IMR-90 (cell line): ENCODE measurements around the gene SIN3B. TPM values are rescaled to one million over a fixed set of nuclear protein-coding genes. Genes with fewer than 3 reads are reported as not detected.
A peak's percentile ranks its signal among the peaks of the same experiment; 100 is the strongest.

ENCODE experiments used
- ATAC-seq: fragments of 200-7000 bp; cut with Tn5 transposase; 2 replicates; pipeline ENCODE4 v1.9.1; 2020; ENCODE audit warnings: low read depth, mild to moderate bottlenecking, moderate library complexity
- BruUV-seq: library from RNA; stranded (reverse); fragments of 400-500 nt; replicated peaks from 2 replicates; lab custom pipeline; 2021; lab: Mats Ljungman, UMichigan
- CTCF ChIA-PET: fragments of 300-600 bp; formaldehyde crosslinking; extraction: SDS; loops from one replicate; lab custom pipeline; 2021; ENCODE audit warnings: antibody characterized with exemption; lab: Yijun Ruan, JAX
- POLR2A ChIA-PET: fragments of 300-600 bp; sonication (Branson Sonifier 250); formaldehyde crosslinking; loops from one replicate; lab custom pipeline; 2022; ENCODE audit warnings: antibody characterized with exemption; ENCODE audit not compliant: unreplicated experiment; lab: Charles Lee
- DNase-seq: peaks from one replicate; pipeline ENCODE4 v3.0.0; 2013
- H2AFZ ChIP-seq: replicated peaks from 2 replicates; pipeline ENCODE3; 2013; ENCODE audit warnings: low read length, mild to moderate bottlenecking; ENCODE audit not compliant: poor library complexity
- H2AK5ac ChIP-seq: 2 replicates; pipeline ENCODE4 v1.6.1; 2013; ENCODE audit warnings: low read depth, low read length, inconsistent platforms
- H2AK9ac ChIP-seq: replicated peaks from 2 replicates; pipeline ENCODE3; 2013; ENCODE audit warnings: mild to moderate bottlenecking, low read depth, low read length, moderate library complexity; ENCODE audit not compliant: poor library complexity
- H2BK120ac ChIP-seq: 2 replicates; pipeline ENCODE4 v1.6.1; 2013; ENCODE audit warnings: low read depth, low read length, inconsistent platforms
- H2BK15ac ChIP-seq: 3 replicates; pipeline ENCODE4 v1.6.1; 2013; ENCODE audit warnings: low read depth, low read length, inconsistent platforms
- H2BK20ac ChIP-seq: 2 replicates; pipeline ENCODE4 v1.6.1; 2013; ENCODE audit warnings: low read depth, mild to moderate bottlenecking, inconsistent platforms, low read length, moderate library complexity
- H2BK5ac ChIP-seq: 2 replicates; pipeline ENCODE4 v1.6.1; 2013; ENCODE audit warnings: mild to moderate bottlenecking, low read depth, low read length, inconsistent platforms; ENCODE audit not compliant: poor library complexity, severe bottlenecking
- H3K14ac ChIP-seq: replicated peaks from 2 replicates; pipeline ENCODE4 v1.6.1; 2013; ENCODE audit warnings: low read depth, low read length, inconsistent platforms
- H3K18ac ChIP-seq: 2 replicates; pipeline ENCODE4 v1.6.1; 2013; ENCODE audit warnings: low read depth, low read length, control low read depth
- H3K23ac ChIP-seq: 2 replicates; pipeline ENCODE4 v1.6.1; 2013; ENCODE audit warnings: low read depth, low read length, inconsistent platforms
- H3K27ac ChIP-seq: 2 replicates; pipeline ENCODE4 v1.5.1; 2013; ENCODE audit warnings: mild to moderate bottlenecking, control low read depth, low read length; ENCODE audit not compliant: insufficient read depth
- H3K27me3 ChIP-seq: 2 replicates; pipeline ENCODE4 v1.6.1; 2013; ENCODE audit warnings: low read length; ENCODE audit not compliant: control insufficient read depth, insufficient read depth
- H3K36me3 ChIP-seq: 2 replicates; pipeline ENCODE4 v1.6.1; 2013; ENCODE audit warnings: low read length, mixed read lengths; ENCODE audit not compliant: control insufficient read depth, insufficient read depth
- H3K4ac ChIP-seq: 2 replicates; pipeline ENCODE4 v1.6.1; 2013; ENCODE audit warnings: low read depth, low read length, inconsistent platforms
- H3K4me1 ChIP-seq: 2 replicates; pipeline ENCODE4 v1.6.1; 2013; ENCODE audit warnings: low read length, mixed read lengths; ENCODE audit not compliant: control insufficient read depth, insufficient read depth
- H3K4me2 ChIP-seq: 2 replicates; pipeline ENCODE4 v1.6.1; 2013; ENCODE audit warnings: low read depth, mild to moderate bottlenecking, control low read depth, low read length, moderate library complexity
- H3K4me3 ChIP-seq: 2 replicates; pipeline ENCODE4 v1.5.1; 2013; ENCODE audit warnings: low read depth, mild to moderate bottlenecking, control low read depth, low read length, moderate library complexity; ENCODE audit not compliant: insufficient read depth
- H3K56ac ChIP-seq: 2 replicates; pipeline ENCODE4 v1.6.1; 2013; ENCODE audit warnings: low read length, inconsistent platforms; ENCODE audit not compliant: insufficient read depth; ENCODE audit errors: extremely low read depth
- H3K79me1 ChIP-seq, 2 experiments: 2 replicates each; pipeline ENCODE4 v1.6.1; 2013; ENCODE audit warnings: low read length in 2 of 2, inconsistent platforms in 1 of 2, low read depth in 1 of 2
- H3K9ac ChIP-seq: 2 replicates; pipeline ENCODE4 v1.6.1; 2013; ENCODE audit warnings: low read depth, low read length, control low read depth
- H3K9me1 ChIP-seq: 2 replicates; pipeline ENCODE4 v1.6.1; 2013; ENCODE audit warnings: low read length, inconsistent platforms; ENCODE audit not compliant: insufficient read depth
- H3K9me3 ChIP-seq: 2 replicates; pipeline ENCODE4 v1.6.1; 2013; ENCODE audit warnings: low read length; ENCODE audit not compliant: control insufficient read depth, insufficient read depth
- H4K20me1 ChIP-seq: 2 replicates; pipeline ENCODE4 v1.6.1; 2013; ENCODE audit warnings: low read length, inconsistent platforms; ENCODE audit not compliant: insufficient read depth
- H4K5ac ChIP-seq: 2 replicates; pipeline ENCODE4 v1.6.1; 2013; ENCODE audit warnings: mild to moderate bottlenecking, low read depth, low read length, control low read depth
- H4K8ac ChIP-seq, 2 experiments: 2 replicates each; pipeline ENCODE4 v1.6.1; 2013; ENCODE audit warnings: low read depth in 2 of 2, low read length in 2 of 2, control low read depth in 1 of 2, inconsistent platforms in 1 of 2
- H4K91ac ChIP-seq: 2 replicates; pipeline ENCODE4 v1.6.1; 2013; ENCODE audit warnings: low read depth, low read length, inconsistent platforms; ENCODE audit not compliant: insufficient read depth
- BHLHE40 ChIP-seq: fragments of 150-350 bp; IDR thresholded peaks from 2 replicates; pipeline ENCODE4 v1.6.1; 2016; ENCODE audit warnings: mild to moderate bottlenecking, low read depth, low read length
- CEBPB ChIP-seq: IDR thresholded peaks from 2 replicates; pipeline ENCODE4 v1.6.1; 2012; ENCODE audit warnings: low read depth, low read length, improper control_type of control experiment
- MAFK ChIP-seq: IDR thresholded peaks from 2 replicates; pipeline ENCODE4 v1.6.1; 2012; ENCODE audit warnings: low read depth, low read length, improper control_type of control experiment
- MAZ ChIP-seq: IDR thresholded peaks from 2 replicates; pipeline ENCODE4 v1.6.1; 2012; ENCODE audit warnings: low read depth, mild to moderate bottlenecking, low read length, improper control_type of control experiment, moderate library complexity, borderline replicate concordance
- MXI1 ChIP-seq: IDR thresholded peaks from 2 replicates; pipeline ENCODE4 v1.6.1; 2012; ENCODE audit warnings: low read depth, mild to moderate bottlenecking, low read length, moderate library complexity, borderline replicate concordance
- POLR2A ChIP-seq: IDR thresholded peaks from 2 replicates; pipeline ENCODE4 v1.6.1; 2012; ENCODE audit warnings: mild to moderate bottlenecking, low read depth, low read length
- SMC3 ChIP-seq: fragments of 150-350 bp; IDR thresholded peaks from 2 replicates; pipeline ENCODE4 v1.6.1; 2016; ENCODE audit warnings: low read depth, mild to moderate bottlenecking, antibody characterized with exemption, low read length, moderate library complexity
- WGBS, 2 experiments: methylation state at CpG; one replicate each; pipeline versions ENCODE4 v1.1.5 to v1.1.7; 2013; ENCODE audit warnings: missing lambda C conversion rate in 2 of 2; ENCODE audit not compliant: insufficient read length in 1 of 2; ENCODE audit errors: extremely low coverage in 2 of 2; 5-methylcytosine and 5-hydroxymethylcytosine counted together
- dilution Hi-C: fragments of 300-500 bp; cut with HindIII; formaldehyde crosslinking; loops from one replicate; pipeline ENCODE4 v1.14.3; 2018; ENCODE audit warnings: low sequenced_read_pairs; ENCODE audit not compliant: unreplicated experiment
- in situ Hi-C: fragments of 300-500 bp; cut with MboI; formaldehyde crosslinking; loops from 3 replicates; pipeline ENCODE4 v1.14.3; 2019; ENCODE audit warnings: low sequenced_read_pairs, inconsistent platforms, mixed read lengths
- intact Hi-C: fragments of 100-400 bp; cut with micrococcal nuclease; formaldehyde crosslinking; loops from 2 replicates; pipeline ENCODE4 v1.10.0; 2022
- polyA plus RNA-seq, 3 experiments: library from polyadenylated mRNA; depleted of rRNA; stranded (reverse); fragments of >200 nt; gene quantifications; 2 replicates each; pipeline ENCODE4 v1.2.3, GENCODE V29; 2012; ENCODE audit warnings: low replicate concordance in 1 of 3
- total RNA-seq: library from RNA; depleted of rRNA; stranded (reverse); fragments of >200 nt; gene quantifications from 2 replicates; pipeline ENCODE4 v1.2.3, GENCODE V29; 2012
- TF ChIP-seq, protein P1 (sequence below): fragments of 150-350 bp; IDR thresholded peaks from 2 replicates; pipeline ENCODE4 v1.6.1; 2017; ENCODE audit warnings: mild to moderate bottlenecking, antibody characterized with exemption, low read length, low read depth
- TF ChIP-seq, protein P2 (sequence below): fragments of 150-350 bp; IDR thresholded peaks from 2 replicates; pipeline ENCODE4 v1.6.1; 2016; ENCODE audit warnings: low read depth, mild to moderate bottlenecking, low read length, moderate library complexity, borderline replicate concordance

SIN3B gene
- total and polyA plus RNA-seq, 2 of the 4 experiments (the other 2 are of a cell fraction): 7.9 to 40.0 TPM

DNA sequence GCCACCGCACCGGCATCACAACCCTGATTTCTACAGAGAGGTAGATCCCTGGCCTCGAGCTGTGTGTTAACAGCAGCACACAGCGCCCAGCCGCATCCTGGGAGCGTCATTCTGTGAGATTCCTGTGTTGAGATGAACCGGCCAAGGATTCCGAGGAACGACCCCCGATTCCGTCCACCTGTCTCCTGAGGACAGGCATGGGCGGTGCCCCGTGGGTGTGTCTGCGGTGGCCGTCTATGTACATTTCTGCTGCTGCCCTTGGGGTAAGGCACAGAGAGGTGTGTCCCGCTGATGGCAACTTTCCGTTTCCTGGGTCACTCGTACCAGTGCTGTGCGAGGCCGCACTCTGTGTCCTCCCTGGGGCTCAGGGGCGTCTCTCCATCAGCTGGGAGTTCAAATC is 43.5 kb downstream of the SIN3B start:
- peak overlapping the region; percentile 51 for H2AFZ ChIP-seq
- H3K56ac ChIP-seq: no peak overlapping the region
- BruUV-seq: no TSS peak
- H2AK9ac ChIP-seq: peak overlapping the region; percentile 78
- in situ Hi-C loops: no loop called here
- ATAC-seq (no peak), DNase-seq (no peak)
- H3K4me1 ChIP-seq: no peaks in the 10 kb centered on the region
- no peak overlapping the region for H4K91ac ChIP-seq
- H3K4ac ChIP-seq: no peak overlapping the region
- H3K9me3 ChIP-seq: no peaks in the 10 kb centered on the region
- H3K18ac ChIP-seq: no peak overlapping the region
- no peak overlapping the region for H3K9ac ChIP-seq
- dilution Hi-C loops: no loop called here
- no peak overlapping the region for H4K5ac ChIP-seq
- H3K23ac ChIP-seq: no peak overlapping the region
- H4K20me1 ChIP-seq: peaks cover 29% of the 10 kb centered on the region
- H4K8ac ChIP-seq: no peak overlapping the region
- CTCF ChIA-PET: no interaction called here
- no peak overlapping the region for H3K4me2 ChIP-seq
- WGBS, 2 experiments: 96% methylated on average over 12 of the region's 21 CpGs; no CpG with 5 or more reads in 1 of the 2 experiments
- no peak overlapping the region for H2AK5ac ChIP-seq
- POLR2A ChIA-PET: no interaction called here
- H3K27me3 ChIP-seq: no peaks in the 10 kb centered on the region
- H2BK5ac ChIP-seq: no peak overlapping the region
- no peak overlapping the region for H3K27ac ChIP-seq
- intact Hi-C loops: no loop called here
- H2BK15ac ChIP-seq: no peak overlapping the region
- 0 out of 2 replicates have a peak, but pooled peaks cover 5% of the 10 kb centered on the region for H3K9me1 ChIP-seq
- TF ChIP-seq POLR2A (no peak), MXI1 (no peak), MAZ (no peak), CEBPB (no peak), SMC3 (no peak), MAFK (no peak), BHLHE40 (no peak)
- TF ChIP-seq, protein P1, sequence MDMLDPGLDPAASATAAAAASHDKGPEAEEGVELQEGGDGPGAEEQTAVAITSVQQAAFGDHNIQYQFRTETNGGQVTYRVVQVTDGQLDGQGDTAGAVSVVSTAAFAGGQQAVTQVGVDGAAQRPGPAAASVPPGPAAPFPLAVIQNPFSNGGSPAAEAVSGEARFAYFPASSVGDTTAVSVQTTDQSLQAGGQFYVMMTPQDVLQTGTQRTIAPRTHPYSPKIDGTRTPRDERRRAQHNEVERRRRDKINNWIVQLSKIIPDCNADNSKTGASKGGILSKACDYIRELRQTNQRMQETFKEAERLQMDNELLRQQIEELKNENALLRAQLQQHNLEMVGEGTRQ: no peak
- TF ChIP-seq, protein P2, sequence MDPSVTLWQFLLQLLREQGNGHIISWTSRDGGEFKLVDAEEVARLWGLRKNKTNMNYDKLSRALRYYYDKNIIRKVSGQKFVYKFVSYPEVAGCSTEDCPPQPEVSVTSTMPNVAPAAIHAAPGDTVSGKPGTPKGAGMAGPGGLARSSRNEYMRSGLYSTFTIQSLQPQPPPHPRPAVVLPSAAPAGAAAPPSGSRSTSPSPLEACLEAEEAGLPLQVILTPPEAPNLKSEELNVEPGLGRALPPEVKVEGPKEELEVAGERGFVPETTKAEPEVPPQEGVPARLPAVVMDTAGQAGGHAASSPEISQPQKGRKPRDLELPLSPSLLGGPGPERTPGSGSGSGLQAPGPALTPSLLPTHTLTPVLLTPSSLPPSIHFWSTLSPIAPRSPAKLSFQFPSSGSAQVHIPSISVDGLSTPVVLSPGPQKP: no peak
- H3K36me3 ChIP-seq: peaks cover 76% of the 10 kb centered on the region
- no peak overlapping the region for H2BK20ac ChIP-seq
- H2BK120ac ChIP-seq: no peak overlapping the region
- peaks cover 25 to 43% of the 10 kb centered on the region in 2 experiments for H3K79me1 ChIP-seq
- no peak overlapping the region for H3K14ac ChIP-seq
- no peak overlapping the region for H3K4me3 ChIP-seq
